HCEC 1CT (cell line): ENCODE results near the gene IDH3B.

Experiments
- DNase-seq: peaks from one replicate; pipeline ENCODE4 v3.0.0-alpha.2; 2017

IDH3B gene

DNA sequence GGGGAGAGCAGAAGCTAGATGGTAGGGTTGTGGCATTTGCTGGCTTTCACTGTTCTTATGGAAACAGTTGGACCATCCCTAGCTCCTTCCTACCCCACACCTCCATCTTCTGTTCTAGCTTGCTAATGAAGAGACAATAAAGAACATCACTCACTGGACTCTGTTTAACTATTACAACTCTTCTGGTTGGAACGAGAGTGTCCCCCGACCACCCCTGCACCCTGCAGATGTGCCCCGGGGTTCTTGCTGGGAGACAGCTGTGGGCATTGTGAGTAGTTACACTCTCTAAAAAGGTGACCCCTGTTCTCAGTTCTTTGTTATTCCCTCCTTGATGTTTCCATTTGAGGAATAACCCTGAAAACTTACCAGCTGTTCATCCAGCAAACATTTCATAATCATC lies 51.9 kb downstream of the IDH3B start:
- no peak for DNase-seq

- no peak for DNase-seq
These were observed 52.9 kb downstream of the IDH3B start for GRCh38 chr20:2610941-2611720.

DNA sequence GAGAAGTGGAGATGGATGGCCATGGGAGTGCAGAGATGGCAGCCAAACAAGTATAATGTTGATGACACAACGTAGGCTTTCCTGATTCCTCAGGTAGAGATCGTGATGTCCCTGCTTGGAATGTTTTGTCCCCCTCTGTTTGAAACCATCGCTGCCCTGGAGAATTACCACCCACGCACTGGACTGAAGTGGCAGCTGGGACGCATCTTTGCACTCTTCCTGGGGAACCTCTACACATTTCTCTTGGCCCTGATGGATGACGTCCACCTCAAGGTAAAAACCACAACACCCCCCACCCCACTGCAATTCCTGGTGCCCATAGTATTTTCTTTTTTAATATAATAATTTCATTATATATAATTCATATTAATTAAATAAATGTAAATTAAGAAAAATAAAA lies 53.7 kb downstream of the IDH3B start:
- DNase-seq, result no peak
